Right ventricle myocardium superior (tissue), 1 donor: ENCODE measurements around the gene AP1S3. TPM values are rescaled to one million over a fixed set of nuclear protein-coding genes. Genes with fewer than 3 reads are reported as not detected.
"Not testable (repeated sequence)": the region's sequence is repeated elsewhere in the genome, so short reads cannot be mapped to it uniquely, and the experiment has no call there.

Source experiments
- ATAC-seq: fragments of 200-7000 bp; cut with Tn5 transposase; one replicate; pipeline ENCODE4 v1.9.1; 2020; ENCODE audit warnings: mild to moderate bottlenecking; ENCODE audit not compliant: poor library complexity
- DNase-seq: peaks from one replicate; pipeline ENCODE4 v3.0.0-alpha.2; 2020
- intact Hi-C: fragments of 100-400 bp; cut with DNase I; formaldehyde crosslinking; loops from one replicate; pipeline ENCODE4 v1.11.2; 2022
- total RNA-seq: library from RNA; stranded (reverse); fragmentation: NEBNext Ultra II Directional; extraction: Animal tissue kit (Norgen Biotek cat#: 25700); gene quantifications from one replicate; pipeline ENCODE4 v1.2.1, GENCODE V29; 2021
- donor health status: DM: no; HTN: yes; CAD: no; lungs with severe emphysema.

AP1S3 gene
- total RNA-seq, 1 donor from 2014 or later = 0.16 TPM

DNA sequence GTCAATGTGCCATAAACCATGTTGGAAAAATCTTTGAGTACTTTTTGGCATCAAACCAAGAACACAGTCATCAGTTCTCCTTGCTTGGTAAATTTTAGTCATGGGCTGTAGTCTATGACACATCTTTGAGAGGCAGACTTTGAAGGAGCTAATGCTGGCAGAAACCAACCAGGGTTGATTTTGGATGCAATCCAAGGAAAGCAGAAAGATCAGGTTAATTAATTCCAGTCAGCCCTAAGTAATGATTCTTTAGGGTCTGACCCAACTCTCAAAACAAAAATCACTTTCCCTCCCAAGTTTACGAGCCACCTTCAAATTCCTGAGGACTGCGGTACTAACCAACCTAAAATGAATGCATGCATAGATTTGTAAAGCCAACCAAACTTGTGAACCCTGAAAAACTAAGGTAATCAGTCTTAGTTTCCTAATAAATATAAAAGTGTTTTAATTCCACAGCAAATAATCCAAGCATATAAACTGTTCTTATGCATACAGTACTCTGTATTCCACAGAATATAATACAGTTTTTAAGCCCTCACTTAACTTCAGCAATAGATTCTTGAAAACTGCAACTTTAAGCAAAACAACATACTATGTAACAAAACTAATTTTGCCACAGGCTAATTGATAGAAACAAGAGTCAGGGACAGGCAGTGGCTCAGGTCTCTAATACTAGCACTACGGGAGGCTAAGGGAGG lies 22.0 kb downstream of the AP1S3 start:
- no peak for DNase-seq
- intact Hi-C loops = no loop called here
- ATAC-seq = no peak

DNA sequence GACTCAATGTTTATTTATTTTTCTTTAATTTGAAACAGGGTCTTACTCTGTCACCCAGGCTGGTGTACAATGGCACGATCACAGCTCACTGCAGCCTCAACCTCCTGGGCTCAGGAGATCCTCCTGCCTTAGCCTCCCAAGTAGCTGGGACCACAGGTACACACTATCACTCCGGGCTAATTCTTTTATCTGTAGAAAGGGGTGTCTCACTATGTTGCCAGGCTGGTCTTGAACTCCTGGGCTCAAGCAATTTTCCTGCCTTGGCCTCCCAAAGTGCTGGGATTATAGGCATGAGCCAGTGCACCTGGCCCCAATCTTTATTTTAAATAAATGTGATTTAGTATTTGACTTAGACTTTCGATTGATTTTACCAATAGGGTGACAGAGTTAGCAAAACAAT lies 22.6 kb downstream of the AP1S3 start:
- DNase-seq, intact Hi-C loops, ATAC-seq: not testable (repeated sequence)

DNA sequence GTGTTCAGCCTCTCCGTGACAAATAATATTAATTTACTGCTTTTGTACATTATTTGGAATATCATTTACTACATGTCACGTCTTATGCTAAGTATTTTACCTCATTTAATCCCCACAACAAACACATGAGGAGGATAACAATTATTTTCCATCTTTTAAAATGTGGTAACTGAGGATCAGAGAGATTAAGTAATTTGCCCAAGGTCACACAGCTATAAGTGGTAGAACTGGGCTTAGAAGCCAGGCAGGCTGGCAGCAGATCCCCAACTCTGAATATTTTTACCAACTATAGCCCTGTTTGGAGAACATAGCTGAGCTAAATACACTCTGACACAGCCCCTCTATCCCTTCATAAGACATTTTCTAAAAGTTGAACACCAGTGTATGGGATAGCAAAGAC lies 24.1 kb downstream of the AP1S3 start:
- DNase-seq = no peak
- intact Hi-C loops = no loop called here

DNA sequence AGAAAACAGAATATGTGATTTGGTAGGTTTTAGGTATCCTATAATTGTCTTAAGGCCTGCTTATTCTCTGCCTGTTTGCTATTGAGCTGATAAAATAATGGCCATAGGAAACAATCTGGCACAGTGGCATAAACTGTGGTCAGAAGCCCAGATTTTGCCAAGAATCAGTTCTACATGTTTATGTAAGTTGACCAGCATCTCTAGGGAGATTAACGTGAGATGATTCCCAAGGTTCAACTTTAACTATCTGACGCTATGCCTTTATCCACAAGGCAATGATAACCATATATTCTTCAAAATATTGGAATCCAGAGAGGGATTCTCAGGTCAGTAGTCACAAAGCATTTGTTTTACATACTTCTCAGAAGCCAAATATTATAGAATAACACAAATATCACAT lies 25.6 kb downstream of the AP1S3 start:
- intact Hi-C loops = no loop called here
- DNase-seq (no peak), ATAC-seq (no peak)

More for the DNA sequence above, 24.1 kb downstream of the AP1S3 start:
- no peak for ATAC-seq

DNA sequence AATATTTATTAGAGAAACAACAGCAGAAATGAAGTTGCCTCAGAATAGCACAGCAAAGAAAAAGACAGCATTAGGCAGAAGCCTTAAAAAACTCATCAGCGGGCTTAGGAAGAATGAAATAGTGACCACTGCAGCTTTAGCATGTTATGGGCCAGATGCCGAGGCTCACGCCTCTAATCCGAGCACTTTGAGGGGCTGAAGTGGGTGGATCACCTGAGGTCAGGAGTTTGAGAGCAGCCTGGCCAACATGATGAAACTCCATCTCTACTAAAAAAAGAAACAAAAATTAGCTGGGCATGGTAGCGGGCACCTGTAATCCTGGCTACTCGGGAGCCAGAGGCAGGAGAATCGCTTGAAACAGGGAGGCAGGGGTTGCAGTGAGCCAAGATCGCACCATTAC lies 32.4 kb downstream of the AP1S3 start:
- intact Hi-C loops = no loop called here
- no peak for ATAC-seq
- DNase-seq = no peak

DNA sequence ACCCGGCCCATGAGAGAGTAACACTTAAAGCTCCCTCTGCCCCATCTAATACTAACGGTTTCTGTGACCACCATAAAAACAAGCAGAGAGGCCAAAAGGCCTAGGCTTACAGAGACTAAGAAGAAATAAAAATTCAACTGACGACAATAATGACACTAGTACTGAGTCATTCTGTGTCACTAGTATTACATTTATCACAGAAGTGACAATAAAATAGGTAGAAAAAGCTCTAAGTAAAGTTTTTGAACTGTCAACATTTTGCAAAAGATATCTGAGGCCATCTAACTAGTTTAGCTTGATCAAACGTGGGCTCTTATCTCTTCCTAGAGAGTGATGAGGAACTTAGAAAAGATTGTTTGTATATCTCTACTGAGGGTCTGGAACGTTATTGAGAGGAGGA lies 35.6 kb downstream of the AP1S3 start:
- DNase-seq (no peak), ATAC-seq (no peak)
- intact Hi-C loops = no loop called here

DNA sequence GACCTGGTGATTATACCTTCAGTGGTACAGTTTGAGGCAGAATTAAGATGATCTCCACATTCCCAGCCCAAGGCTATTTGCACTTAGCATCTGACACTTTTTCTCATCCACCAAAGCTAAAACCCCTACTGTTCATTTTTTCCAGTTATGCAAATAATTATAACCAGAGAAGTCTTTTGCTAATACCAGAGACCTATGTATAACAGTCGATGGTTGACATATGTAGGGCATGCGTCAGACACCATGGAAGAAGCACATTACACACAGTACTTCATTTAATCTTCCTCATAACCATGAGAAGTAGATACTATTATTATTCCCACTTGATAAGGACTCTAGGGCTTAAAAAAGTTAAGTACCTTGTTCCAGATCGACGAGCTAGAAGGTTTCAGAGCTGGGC lies 36.5 kb downstream of the AP1S3 start:
- ATAC-seq (no peak), DNase-seq (no peak)
- intact Hi-C loops = no loop called here

DNA sequence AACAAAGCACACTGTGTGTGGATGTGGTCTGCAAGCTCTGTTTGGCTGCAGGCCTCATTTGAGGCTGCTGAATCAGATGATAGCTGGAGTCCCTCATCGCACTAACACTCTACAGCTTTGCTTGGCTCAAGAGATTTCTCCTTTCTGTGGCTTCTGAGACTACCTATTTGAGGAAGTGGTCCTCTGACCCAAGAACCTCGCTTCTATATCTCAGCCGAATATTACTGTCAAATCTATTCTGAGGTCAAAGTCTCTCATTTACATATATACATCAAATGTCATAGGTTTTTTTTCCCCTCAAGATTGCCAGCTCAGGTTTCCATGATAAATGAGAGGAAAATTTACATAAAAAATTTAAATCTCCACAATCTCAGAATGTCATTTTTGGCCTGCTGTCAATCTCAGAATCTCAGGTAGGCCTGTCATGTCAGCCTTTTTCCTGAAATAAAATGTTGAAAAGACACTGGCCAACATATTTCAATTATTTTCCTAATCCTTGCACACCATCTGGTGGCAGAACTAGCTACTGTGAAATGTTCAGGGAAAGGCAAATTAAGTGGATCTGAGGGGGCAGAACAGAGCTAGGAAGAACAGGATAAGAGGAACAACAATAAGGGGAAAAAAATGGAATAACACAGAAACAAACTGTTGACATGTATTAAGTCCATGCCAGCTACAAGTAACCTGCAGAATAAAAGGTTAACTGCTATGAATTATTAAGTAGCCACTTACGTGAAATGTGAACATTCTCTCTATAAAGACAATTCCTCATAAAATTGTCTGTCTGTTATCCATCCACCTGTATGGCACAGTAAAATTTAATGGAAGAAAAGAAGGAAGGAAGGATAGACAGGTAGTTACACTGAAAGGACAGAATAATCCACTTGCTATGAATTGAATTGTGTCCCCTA lies 39.3 kb downstream of the AP1S3 start:
- peak; percentile 51 for ATAC-seq
- intact Hi-C loops = loop anchor here (2.0 to 10.0 kb wide), 2 partner anchors 103 to 825 kb away; no protein-coding TSS in a partner anchor

DNA sequence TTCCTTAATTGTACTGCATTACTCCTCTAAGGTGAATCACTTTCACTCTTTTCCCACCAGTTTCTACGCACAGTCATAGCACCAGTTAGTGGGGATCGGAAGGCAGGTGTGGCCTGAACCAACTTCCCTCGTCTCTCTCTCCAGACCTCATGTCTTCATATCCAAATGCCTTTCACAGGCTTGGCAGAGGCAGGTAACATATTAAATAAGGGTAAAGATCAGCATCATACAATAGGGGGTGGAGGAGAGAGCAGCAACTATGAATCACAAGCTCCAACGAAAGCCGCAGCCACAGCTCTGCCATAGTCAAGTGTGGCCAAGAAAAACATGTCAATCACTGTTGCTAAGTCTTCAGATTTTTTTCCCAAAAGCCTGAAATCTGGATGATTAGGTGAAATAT lies 40.3 kb downstream of the AP1S3 start:
- intact Hi-C loops = loop anchor here (10.0 kb wide), 1 partner anchor 102 kb away; no protein-coding TSS in a partner anchor
- ATAC-seq = no peak
- no peak for DNase-seq

More for the DNA sequence above, 39.3 kb downstream of the AP1S3 start:
- DNase-seq = no peak

DNA sequence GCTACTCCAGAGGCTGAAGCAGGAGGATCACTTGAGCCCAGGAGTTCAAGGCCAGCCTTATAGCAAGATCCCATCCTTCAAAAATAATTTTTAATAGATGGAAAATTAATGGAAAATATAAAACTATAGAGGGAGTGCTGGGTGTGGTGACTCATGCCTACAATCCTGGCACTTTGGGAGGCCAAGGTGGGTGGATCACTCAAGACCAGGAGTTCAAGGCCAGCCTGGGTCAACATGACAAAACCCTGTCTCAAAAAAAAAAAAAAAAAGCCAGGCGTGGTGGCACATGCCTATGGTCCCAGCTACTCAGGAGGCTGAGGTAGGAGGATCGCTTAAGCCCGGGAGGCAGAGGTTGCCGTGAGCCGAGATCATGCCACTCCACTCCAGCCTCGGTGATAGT lies 48.0 kb downstream of the AP1S3 start:
- intact Hi-C loops = no loop called here
- ATAC-seq = no peak
- no peak for DNase-seq

DNA sequence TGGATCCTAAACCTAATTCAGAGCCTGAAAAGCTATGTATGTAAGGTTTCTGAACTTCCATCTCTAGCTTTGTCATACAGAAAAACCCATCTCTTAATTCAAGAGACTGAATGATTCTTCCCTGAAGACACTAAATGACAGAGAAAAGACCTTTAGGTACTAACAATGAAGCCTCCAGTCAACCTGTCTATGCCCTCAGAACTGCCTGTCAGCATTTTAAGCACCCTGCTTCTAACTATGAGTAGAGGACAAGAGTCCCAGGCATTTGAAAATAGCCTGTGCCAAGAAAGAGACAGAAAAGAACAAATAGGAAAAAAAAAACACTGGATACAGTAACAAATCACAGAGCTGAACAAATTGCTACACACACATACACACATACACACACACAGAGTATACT lies 48.6 kb downstream of the AP1S3 start:
- ATAC-seq (no peak), DNase-seq (no peak)
- intact Hi-C loops = no loop called here

DNA sequence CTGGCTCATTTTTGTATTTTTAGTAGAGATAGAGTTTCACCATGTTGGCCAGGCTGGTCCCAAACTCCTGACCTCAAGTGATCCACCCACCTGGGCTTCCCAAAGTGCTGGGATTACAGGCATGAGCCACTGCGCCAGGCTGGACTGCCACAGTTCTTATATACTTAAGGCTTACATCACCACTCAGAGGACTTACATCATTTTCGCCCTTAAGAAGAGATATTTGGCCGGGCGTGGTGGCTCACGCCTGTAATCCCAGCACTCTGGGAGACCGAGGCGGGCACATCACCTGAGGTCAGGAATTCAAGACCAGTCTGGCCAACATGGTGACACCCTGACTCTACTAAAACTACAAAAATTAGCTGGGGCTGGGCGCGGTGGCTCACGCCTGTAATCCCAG lies 49.3 kb downstream of the AP1S3 start:
- ATAC-seq, intact Hi-C loops: not testable (repeated sequence)

DNA sequence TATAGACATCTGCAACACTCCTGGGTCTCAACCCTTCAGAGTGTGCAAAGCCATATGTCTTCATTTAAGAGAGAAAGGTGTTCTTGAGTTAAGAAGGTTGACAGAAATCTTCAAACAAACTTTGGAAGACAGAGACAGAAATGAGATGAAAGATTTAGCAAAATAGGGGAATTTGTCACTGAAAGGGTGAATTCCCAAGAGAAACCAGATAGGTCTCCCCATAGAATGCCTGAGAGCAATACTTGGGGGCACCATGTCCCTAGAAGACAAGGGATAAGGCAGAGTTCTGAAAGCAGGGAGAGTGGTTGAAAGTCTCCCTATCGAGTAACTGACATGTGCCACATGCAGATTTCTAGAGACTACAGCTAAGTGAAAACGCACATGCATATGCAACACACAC lies 50.0 kb downstream of the AP1S3 start:
- no peak for ATAC-seq
- DNase-seq = no peak
- intact Hi-C loops = no loop called here

More for the DNA sequence above, 49.3 kb downstream of the AP1S3 start:
- DNase-seq = not testable (repeated sequence)

DNA sequence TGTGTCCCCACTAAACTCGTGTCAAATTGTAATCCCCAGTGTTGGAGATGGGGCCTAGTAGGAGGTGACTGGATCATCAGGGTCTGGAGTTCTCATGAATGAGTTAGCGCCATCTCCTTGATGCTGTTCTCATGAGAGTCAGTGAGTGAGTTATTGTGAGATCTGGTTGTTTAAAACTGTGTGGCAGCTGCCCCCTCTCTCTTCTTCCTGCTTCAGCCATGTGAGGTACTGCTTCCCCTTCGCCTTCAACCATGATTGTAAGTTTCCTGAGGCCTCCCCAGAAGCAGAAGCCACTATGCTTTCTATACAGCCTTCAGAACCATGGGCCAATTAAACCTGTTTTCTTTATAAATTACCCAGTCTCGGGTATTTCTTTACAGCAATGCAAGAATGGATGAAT lies 50.4 kb downstream of the AP1S3 start:
- no peak for DNase-seq
- intact Hi-C loops = no loop called here
- ATAC-seq = no peak

DNA sequence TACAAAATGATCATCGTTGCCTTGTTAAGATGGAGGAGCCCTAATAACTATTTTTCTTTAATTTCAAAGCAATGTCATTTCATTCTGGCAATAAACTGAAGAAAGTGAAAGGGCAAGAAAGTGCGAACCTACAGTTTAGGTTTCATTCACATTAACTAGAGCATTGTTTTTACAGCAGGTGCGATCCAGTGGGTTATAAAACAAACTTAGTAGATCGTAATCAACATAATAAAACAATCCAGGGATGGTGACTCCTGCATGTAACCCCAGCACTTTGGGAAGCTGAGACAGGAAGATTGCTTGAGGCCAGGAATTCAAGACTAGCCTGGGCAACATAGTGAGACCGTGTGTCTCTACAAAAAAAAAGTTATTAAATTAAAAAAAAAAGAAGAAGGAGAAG lies 51.1 kb downstream of the AP1S3 start:
- ATAC-seq (no peak), DNase-seq (no peak)
- intact Hi-C loops = no loop called here

DNA sequence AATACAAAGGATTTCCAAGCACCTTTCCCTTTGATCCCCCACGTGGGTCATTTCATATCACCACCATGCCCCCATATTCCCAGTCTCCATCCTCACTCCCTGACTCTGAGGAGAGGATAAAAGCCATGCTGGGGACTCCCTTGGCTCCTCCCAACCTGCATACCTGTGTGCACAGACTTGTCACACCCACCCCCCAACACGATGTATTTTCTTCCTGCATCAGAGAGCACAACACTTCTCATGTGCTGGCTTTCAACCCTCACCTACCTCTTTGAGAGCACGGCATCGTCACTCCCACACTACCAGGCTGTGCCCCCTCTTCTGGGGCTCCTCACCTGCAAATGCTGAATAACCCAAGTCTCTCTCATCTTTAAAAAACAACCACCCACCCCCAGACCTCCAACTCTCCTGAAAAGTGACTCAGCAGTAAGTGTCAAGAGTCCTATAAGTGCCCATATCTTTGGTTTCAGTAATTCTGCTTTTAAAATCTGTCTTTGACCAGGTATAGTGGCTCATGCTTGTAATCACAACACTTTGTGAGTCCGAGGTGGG lies 53.1 kb downstream of the AP1S3 start:
- ATAC-seq (no peak), DNase-seq (no peak)
- intact Hi-C loops = no loop called here

DNA sequence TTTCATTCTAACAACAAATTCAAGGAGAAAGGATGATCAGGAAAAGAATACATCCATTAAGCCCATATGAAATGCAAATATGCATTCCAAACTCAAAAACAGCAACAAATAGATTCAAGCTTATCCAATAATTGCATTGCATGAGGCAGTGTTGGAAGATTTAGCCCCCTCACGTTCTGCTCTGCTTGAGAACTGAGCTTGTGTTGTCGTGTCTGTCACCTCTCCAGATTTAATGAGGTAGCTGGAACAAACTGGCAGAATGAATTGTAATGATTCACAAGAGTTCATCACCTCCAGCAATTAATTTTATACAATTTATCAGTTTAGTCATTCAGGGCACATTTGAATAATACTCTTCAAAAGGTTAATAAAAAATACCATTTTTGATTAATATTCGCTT lies 54.8 kb downstream of the AP1S3 start:
- DNase-seq = no peak
- no peak for ATAC-seq
- intact Hi-C loops = no loop called here

DNA sequence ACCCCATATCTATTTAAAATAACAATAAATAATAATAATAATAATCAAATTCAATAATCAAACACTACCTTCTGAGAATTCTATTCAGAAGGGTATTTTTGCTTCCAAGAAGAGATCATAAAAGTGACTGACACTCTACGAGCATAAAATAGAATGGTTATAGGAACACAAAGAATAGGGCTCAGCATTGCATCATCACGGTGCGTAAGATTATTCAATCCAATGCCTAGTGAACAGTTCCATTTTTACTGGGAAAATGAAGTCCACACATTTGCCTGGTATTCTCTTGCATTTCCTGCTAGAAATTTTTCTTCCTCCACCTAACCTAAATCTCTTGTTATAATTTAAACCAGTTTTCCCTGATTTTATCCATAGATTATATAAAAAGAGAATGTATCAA lies 55.8 kb downstream of the AP1S3 start:
- ATAC-seq (no peak), DNase-seq (no peak)
- intact Hi-C loops = no loop called here

DNA sequence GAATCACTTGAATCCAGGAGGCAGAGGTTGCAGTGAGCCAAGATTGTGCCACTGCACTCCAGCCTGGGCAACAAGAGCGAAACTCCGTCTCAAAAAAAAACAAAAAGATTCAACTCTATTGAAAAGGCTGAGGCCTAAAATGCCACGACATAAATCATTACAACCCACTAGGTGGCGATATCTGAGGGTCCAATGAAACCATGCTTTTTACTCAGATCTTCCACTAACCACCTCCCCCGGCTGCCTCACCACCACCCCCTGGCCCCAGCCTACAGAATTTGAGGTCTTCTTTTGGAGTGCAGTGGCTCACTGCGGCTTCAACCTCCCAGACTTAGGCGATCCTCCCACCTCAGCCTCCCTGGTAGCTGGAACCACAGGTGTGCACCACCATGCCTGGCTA lies 57.5 kb downstream of the AP1S3 start:
- DNase-seq (no peak), ATAC-seq (no peak)
- intact Hi-C loops = no loop called here

DNA sequence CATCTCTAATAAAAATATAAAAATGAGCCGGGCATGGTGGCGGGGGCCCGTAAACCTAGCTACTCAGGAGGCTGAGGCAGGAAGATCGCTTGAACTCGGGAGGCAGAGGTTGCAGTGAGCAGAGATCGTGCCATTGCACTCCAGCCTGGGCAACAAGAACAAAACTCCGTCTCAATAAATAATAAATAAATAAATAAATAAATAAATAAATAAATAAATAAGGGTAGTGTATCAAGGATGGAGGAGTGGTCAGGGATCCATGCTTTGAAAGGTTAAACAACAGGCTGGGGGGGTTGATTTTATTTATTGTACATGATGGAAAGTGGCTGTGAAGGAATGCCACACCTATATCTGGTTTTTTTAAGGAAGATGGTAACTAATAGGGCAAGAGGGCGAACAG lies 63.2 kb downstream of the AP1S3 start:
- intact Hi-C loops = no loop called here
- no peak for DNase-seq
- no peak for ATAC-seq
